Activated naive CD4-positive, alpha-beta T cell treated with anti-CD3 and anti-CD28 coated beads, Interleukin-2, amount 50 U/mL, for 16 hours (primary cell): Measurements from ENCODE around the gene BOLA1.
A peak's percentile ranks its signal among the peaks of the same experiment; 100 is the strongest.

ENCODE experiments used
- DNase-seq: peaks from one replicate; pipeline ENCODE4 v3.0.0-alpha.2; 2020

Gene BOLA1

GRCh38 chr1:149887456-149888246 is 11.7 kb upstream of the BOLA1 start:
- peak; percentile 66 for DNase-seq

DNA sequence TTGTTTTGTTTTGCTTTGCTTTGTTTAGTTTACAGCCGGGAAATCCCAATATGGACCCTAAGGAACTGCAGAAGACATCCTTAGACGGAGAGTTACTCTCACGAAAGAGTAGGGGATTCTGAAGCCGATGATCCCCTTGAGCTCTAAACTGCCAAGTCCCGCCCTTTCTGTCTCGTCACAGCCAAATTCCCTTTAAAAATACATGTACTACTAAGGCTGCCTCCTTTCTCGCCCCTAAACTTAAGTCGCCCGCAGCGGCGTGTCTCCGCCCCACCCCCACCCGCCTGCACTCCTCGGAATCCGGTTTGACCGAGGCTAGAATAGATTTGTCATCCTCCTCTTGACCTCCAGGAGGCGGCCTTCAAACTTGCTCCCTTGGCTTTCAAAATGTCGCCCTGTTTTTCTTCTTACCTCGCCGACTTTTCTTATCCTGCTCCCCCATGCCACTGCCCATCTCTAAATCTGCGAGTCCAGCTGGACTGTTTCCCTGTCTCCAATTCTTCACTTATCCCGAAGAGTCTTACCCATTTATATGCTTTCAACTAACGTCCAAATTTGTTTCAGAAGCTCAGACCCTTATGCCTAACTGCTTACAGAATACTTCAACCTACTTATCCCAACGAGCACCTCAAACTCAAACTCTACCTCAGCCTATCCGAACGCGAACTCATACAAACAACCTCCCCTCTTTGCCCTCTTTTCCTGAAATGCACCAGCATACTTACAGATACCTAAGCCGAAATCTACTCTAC is 10.9 kb upstream of the BOLA1 start:
- DNase-seq: peak; percentile 69

DNA sequence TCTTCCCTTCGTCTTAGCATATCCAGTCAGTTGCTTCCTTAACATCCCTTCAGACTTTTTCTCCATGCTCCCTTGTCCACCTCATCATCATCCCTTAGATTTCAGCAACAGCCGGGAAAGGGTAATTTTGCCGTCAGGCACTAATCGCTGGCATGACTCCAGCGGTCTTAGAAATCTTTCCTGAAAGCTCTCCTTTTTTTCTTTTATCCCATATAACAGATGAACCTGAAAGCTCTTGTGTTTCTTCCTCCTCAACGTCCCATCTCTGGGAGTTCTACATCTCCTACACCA is 10.4 kb upstream of the BOLA1 start:
- DNase-seq: no peak

DNA sequence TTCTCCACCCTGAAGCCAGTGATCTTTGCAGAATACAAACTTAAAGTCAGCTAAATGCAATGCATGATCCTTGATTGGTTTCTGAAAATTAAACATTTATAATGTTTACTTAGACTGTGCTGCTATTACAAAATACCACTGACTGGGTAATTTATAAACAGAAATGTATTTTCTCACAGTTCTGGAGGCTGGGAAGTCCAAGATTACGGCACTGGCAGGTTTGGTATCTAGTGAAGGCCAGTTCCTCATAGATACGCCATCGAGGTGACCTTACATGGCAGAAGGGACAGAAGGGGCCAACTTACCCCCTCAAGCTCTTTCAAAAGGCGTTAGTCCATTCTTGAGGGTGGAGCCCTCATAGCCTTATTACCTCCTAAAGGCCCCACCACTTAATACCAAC is 2.8 kb upstream of the BOLA1 start:
- DNase-seq: no peak

DNA sequence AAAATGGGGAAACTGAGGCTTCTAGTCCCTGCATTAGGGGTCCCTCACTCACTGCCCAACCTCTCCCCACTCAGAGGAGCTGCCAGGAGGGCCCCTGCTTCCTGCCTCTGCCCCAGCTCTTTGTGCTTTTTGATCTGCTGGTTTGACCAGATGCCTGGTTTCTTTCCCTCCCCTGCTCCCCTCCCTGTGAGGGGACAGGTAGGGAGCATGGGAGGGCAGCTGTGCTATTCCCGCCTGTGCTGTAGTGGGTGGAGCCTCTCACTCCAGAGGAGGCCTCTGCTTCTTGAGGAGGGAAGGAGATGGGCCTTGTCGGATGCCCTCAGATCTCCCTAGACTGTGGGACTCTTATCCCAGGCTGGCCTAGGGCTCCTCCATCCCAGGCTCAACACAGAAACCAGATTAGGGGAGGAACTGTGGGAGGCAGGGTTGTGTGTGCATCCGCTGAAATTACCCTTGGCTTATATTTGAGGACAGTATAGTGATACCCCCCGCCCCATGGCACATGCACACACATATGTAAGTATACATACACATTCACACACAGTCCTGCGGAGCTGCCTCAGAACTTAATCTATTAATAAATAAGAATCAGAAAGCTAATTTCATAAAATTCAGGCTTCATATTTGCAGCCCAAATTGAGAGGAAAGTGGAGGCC is 4.6 kb downstream of the BOLA1 start:
- no peak for DNase-seq

DNA sequence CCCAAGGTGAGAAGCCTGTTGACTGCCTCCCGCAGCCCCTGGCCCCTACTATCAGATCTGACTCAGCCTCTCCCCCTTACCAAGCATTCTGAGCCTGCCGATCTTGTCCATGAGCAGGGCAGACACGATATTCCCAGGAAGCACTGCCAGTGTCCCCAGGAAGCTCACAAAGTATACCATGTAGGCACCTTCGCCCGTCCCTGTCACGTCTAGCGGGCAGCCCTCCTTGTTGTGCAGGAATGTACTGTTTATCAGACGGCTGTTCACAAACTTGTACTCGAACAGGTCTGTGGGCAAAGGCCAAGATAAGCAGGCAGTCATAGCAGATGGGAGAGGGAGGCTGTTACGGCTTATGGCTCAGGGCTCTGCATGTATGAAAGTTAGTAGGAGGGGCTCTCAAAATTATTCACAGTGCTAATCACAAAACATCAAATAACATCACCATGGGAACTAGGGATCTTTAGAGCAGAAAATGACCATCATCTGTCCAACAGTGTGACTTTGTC is 7.3 kb downstream of the BOLA1 start:
- DNase-seq: no peak

DNA sequence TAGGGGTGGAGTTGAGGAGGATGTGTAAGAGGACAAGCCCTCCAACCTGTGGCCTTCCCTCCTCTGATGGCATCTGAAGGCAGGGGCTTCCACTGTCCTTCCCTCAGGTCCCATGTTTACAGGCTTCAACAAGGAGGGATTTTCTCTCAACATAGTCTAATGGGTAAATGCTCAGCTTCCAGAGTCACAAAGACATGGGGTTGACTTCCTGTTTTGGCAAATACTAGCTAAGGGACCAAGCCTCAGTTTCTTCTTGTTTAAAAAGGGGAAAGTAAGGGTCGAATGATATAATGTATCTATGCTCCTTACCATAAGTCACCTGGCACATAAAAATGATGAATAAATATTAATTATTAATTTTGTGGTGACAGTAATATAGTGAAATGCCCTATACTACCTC is 15.2 kb downstream of the BOLA1 start:
- DNase-seq: no peak

DNA sequence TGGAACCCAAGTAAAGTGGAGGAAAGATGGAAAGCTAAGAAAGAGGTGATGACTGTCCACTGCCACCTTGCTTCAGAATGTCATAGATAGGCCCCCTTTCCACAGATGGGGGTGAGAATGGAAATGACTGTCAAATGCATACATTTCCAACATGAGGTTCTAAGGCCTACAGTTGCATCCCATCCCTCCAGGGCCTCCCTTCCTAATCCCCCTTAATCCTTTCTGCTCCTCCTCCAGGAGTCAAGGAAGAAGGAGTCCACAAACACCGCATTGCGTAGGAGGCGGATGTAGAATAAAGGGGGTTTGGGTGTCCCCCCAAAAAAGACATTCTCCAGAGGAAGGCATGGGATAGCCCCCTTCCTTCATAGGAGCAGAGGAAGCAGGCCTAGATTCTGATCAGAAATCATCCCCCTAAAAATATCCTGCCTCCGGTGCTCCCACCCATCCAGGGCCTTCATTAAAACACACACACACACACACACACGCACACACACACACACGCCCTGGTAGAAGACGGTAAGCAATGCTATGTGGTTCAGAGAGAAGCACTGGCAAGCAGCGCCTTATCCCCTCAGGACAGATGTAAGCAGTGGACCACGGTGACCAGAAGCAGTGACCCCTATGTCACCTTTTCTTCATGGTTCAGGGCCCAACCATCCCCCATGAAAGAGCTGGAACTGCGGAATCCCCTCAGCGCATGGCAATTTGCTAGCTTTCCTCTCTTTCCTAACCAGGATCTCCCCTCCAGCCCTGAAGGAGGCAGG is 16.2 kb downstream of the BOLA1 start:
- DNase-seq: no peak

- DNase-seq: no peak
Measured at GRCh38 chr1:149916193-149916897, 17.0 kb downstream of the BOLA1 start.

GRCh38 chr1:149916898-149917252 is 17.5 kb downstream of the BOLA1 start:
- no peak for DNase-seq

DNA sequence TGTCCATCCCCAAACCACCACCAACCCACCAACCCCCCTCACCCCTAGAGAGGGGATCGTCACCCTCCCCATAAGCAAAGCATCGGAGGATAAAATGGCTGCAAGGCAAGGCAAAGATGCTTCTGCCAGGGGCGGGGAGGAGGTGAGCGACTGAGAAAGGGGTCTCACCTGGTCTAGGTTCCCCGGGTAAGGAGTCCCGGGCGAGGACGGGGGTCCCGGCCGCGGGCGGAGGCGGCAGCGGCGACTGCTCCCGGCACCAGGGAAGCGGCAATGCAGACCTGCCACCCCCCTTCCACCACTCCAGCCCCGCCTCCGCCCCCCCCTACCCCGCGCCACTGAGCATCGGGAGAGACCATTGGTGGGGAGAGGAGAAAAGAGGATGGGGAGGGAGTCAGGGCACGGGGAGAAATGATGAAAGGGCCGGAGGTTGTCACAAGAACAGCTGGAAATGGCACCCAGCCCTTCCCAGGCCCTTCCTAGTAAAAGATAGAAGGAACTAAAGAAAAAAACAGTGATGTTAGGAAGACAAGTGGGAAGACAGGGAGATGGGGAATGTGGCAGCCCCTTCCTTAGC is 18.3 kb downstream of the BOLA1 start, which contains the start of gene SV2A:
TSS of gene SV2A (minus strand) at position 274 of the 574 bp plus-strand sequence. CDS start 4,004 bp downstream, outside the sequence.
- peak; percentile 52 for DNase-seq

- no peak for DNase-seq
Measured at GRCh38 chr1:149923626-149924025, 24.3 kb downstream of the BOLA1 start.

- DNase-seq: no peak
Measured at GRCh38 chr1:149925345-149925744, 26.0 kb downstream of the BOLA1 start.

- DNase-seq: no peak
Measured at GRCh38 chr1:149925751-149926150, 26.4 kb downstream of the BOLA1 start.

DNA sequence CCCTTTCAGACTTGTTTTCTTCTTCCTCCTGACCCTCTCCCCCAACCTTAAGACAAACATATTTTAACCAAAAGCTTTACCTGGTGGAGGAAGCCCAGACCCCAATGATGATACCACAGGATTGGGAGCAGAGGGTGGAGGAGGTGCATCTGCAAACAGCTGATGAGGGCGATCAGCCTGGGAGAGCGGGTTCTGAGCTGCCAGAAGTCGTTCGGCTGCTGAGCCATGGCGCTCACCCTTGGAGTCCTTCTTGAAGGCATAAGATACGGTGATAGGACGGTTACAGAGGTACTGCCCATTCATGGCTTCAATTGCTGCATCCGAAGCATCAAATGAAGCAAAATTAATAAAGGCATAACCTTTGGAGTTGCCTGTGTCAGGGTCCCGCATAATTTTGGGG is 26.9 kb downstream of the BOLA1 start:
- DNase-seq: no peak

GRCh38 chr1:149927056-149927562 is 27.7 kb downstream of the BOLA1 start:
- DNase-seq: no peak

DNA sequence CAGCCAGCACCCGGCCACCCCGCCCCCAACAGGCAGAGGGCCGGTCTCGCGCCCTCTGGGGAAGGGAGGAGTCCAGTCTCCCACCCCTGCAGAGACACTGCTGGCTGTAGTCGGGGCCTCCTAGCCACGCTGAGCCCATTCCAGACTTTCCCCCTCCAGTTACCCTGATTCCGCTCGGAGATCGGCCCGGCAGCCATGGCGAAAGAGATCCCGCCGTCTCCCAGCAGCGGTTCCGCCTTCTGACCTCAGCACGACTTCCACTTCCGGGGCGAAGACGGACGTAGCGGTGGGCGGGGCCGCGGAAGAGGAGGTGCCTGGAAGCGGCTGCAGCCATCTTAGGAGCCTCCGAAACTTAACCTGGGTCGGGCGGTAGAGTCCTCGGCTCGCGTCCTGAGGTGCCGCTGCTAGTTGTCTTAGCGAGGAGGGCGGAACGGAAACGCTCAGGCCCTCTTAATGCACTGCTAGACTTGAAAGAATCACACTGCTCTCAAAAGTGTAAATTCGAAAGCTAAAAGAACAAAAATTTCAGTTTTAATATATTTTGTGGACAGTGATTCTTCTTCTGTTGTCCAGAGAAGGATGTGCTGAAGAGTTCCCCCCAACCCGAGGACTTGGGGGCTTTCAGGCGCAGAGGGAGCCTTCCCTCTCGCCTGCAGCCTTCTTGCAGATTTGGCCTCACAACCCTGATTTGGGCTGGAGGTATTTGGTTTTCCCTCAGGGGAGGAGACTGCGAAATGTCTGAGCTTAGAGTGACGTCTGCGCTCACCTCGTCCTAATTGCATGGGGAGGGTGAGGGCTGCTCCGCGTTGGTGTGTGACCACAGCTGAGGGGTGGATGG is 28.4 kb downstream of the BOLA1 start, which contains the start of gene SF3B4:
TSS of gene SF3B4 (minus strand) at position 241 of the 838 bp plus-strand sequence. CDS start at position 197, 44 bp downstream.
- DNase-seq: peak; percentile 96

GRCh38 chr1:149928401-149928724 is 29.0 kb downstream of the BOLA1 start:
- DNase-seq: no peak

DNA sequence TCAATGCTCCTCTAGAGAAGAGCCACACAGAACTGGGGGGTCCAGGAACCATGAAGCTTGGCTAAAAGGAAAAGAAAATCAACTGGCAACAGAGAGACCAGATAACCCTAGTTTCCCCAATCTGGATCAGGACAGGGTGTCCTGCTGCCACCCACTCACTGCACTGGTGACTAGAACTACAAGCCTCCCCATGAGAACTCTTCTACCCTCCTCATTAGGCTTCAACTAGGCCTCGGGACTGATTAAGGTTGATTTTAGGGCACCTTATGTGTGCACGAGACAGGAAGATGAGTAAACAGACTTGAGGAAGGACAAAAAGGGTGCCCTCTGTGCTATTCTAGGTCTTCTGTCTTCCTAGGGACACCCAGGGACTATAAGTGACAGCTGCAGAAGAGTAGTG is 30.5 kb downstream of the BOLA1 start:
- DNase-seq: no peak

- DNase-seq: no peak
Measured at GRCh38 chr1:149931212-149931790, 31.9 kb downstream of the BOLA1 start.
